Ishikawa (cell line): ENCODE data around the gene PYDC1.

Experiments
- CEBPB ChIP-seq: IDR thresholded peaks from 2 replicates; pipeline ENCODE4 v1.6.1; 2012
- CREB1 ChIP-seq: IDR thresholded peaks from 2 replicates; pipeline ENCODE4 v1.6.1; 2012; ENCODE audit warnings: low read depth
- EGR1 ChIP-seq: IDR thresholded peaks from 2 replicates; pipeline ENCODE4 v1.6.1; 2012
- EP300 ChIP-seq: IDR thresholded peaks from 2 replicates; pipeline ENCODE4 v1.6.1; 2012; ENCODE audit warnings: borderline replicate concordance
- FOXM1 ChIP-seq: IDR thresholded peaks from 2 replicates; pipeline ENCODE4 v1.6.1; 2012; ENCODE audit warnings: low read depth, borderline replicate concordance
- NFIC ChIP-seq: IDR thresholded peaks from 2 replicates; pipeline ENCODE4 v1.6.1; 2012
- RAD21 ChIP-seq: IDR thresholded peaks from 2 replicates; pipeline ENCODE4 v1.6.1; 2012; ENCODE audit warnings: low read depth
- TAF1 ChIP-seq: IDR thresholded peaks from 2 replicates; pipeline ENCODE4 v1.6.1; 2012; ENCODE audit warnings: low read depth, mild to moderate bottlenecking
- TCF12 ChIP-seq: IDR thresholded peaks from 2 replicates; pipeline ENCODE4 v1.6.1; 2012; ENCODE audit warnings: low read depth
- TEAD4 ChIP-seq: IDR thresholded peaks from 2 replicates; pipeline ENCODE4 v1.6.1; 2012
- YY1 ChIP-seq: IDR thresholded peaks from 2 replicates; pipeline ENCODE4 v1.6.1; 2012; ENCODE audit warnings: low read depth
- ZBTB7A ChIP-seq: IDR thresholded peaks from 2 replicates; pipeline ENCODE4 v1.6.1; 2012; ENCODE audit warnings: low read depth
- TF ChIP-seq, protein P1 (sequence below): IDR thresholded peaks from 2 replicates; pipeline ENCODE4 v1.6.1; 2012
- TF ChIP-seq, protein P2 (sequence below): IDR thresholded peaks from 2 replicates; pipeline ENCODE4 v1.6.1; 2012; ENCODE audit warnings: low read depth, mild to moderate bottlenecking
- TF ChIP-seq, protein P3 (sequence below): IDR thresholded peaks from 2 replicates; pipeline ENCODE4 v1.6.1; 2012

The PYDC1 gene

DNA sequence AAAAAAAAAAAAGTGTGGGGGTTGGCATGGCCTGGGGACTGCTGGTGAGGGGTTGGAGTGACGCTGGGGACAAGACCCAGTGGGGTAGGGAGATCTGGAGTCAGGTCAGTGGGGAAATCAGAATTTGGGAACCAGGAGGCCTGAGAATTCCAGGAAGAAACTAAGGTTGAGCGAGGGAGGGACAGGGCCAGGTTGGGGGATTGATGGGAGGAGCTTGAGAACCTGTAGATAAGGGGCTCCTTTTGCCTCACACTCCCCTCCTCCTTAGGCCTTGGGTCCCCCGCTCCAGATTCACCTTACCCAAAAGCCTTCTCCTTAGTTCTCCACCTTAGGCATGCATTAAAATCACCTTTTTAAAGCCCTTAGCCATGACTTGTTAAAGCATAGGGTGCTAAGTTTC lies 8.3 kb upstream of the PYDC1 start:
- TF ChIP-seq, protein P1, sequence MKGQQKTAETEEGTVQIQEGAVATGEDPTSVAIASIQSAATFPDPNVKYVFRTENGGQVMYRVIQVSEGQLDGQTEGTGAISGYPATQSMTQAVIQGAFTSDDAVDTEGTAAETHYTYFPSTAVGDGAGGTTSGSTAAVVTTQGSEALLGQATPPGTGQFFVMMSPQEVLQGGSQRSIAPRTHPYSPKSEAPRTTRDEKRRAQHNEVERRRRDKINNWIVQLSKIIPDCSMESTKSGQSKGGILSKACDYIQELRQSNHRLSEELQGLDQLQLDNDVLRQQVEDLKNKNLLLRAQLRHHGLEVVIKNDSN: no peak
- TF ChIP-seq FOXM1: no peak
- no peak for TF ChIP-seq TEAD4
- no peak for TF ChIP-seq YY1
- TF ChIP-seq TAF1: no peak
- TF ChIP-seq CEBPB: no peak
- TF ChIP-seq NFIC: no peak
- TF ChIP-seq ZBTB7A: no peak
- no peak for TF ChIP-seq EGR1
- TF ChIP-seq CREB1: no peak

DNA sequence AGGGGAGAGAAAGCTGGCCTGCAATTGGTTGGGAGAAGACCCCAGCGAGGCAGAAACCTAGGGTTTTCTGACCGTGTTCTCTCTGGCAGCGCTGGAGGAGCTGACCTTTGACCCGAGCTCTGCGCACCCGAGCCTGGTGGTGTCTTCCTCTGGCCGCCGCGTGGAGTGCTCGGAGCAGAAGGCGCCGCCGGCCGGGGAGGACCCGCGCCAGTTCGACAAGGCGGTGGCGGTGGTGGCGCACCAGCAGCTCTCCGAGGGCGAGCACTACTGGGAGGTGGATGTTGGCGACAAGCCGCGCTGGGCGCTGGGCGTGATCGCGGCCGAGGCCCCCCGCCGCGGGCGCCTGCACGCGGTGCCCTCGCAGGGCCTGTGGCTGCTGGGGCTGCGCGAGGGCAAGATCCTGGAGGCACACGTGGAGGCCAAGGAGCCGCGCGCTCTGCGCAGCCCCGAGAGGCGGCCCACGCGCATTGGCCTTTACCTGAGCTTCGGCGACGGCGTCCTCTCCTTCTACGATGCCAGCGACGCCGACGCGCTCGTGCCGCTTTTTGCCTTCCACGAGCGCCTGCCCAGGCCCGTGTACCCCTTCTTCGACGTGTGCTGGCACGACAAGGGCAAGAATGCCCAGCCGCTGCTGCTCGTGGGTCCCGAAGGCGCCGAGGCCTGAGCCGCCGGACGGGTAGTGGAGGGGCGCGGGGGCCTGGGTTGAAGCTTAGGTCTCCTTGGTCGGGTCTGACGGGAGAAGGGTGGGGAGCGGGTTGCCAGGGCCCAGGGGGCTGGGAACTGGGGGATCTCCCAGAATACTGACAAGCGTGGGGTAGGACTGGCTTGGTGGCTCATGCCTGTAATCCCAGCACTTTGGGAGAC lies 7.4 kb upstream of the PYDC1 start:
- TF ChIP-seq YY1 (no peak), TCF12 (no peak), EGR1 (no peak), TEAD4 (no peak), FOXM1 (no peak), CREB1 (no peak), RAD21 (no peak), TAF1 (no peak), NFIC (no peak), CEBPB (no peak), EP300 (no peak), ZBTB7A (no peak)
- TF ChIP-seq, protein P2, sequence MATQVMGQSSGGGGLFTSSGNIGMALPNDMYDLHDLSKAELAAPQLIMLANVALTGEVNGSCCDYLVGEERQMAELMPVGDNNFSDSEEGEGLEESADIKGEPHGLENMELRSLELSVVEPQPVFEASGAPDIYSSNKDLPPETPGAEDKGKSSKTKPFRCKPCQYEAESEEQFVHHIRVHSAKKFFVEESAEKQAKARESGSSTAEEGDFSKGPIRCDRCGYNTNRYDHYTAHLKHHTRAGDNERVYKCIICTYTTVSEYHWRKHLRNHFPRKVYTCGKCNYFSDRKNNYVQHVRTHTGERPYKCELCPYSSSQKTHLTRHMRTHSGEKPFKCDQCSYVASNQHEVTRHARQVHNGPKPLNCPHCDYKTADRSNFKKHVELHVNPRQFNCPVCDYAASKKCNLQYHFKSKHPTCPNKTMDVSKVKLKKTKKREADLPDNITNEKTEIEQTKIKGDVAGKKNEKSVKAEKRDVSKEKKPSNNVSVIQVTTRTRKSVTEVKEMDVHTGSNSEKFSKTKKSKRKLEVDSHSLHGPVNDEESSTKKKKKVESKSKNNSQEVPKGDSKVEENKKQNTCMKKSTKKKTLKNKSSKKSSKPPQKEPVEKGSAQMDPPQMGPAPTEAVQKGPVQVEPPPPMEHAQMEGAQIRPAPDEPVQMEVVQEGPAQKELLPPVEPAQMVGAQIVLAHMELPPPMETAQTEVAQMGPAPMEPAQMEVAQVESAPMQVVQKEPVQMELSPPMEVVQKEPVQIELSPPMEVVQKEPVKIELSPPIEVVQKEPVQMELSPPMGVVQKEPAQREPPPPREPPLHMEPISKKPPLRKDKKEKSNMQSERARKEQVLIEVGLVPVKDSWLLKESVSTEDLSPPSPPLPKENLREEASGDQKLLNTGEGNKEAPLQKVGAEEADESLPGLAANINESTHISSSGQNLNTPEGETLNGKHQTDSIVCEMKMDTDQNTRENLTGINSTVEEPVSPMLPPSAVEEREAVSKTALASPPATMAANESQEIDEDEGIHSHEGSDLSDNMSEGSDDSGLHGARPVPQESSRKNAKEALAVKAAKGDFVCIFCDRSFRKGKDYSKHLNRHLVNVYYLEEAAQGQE: no peak
- TF ChIP-seq, protein P1: no peak
- TF ChIP-seq, protein P3, sequence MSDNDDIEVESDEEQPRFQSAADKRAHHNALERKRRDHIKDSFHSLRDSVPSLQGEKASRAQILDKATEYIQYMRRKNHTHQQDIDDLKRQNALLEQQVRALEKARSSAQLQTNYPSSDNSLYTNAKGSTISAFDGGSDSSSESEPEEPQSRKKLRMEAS: no peak

DNA sequence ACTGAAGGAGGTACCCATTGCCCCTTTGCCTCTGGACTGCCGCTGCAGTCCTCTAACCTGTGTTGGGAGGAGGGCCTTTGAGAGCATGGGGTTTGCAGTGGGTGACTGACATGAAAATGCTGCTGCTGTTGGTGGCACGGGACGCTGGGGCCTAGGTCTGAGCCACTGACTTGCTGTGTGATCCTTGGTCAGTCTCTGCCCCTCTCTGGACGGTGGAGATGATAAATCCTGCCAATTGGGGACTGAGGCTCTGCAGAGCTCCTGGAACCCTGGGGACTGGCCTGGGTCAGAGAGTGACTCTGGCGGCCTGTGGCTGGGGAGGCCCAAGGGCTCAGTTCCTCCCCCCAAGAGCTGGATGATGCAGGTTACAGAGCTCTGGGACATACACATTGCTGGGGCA lies 6.1 kb upstream of the PYDC1 start:
- no peak for TF ChIP-seq FOXM1
- no peak for TF ChIP-seq TEAD4
- TF ChIP-seq CEBPB: no peak

DNA sequence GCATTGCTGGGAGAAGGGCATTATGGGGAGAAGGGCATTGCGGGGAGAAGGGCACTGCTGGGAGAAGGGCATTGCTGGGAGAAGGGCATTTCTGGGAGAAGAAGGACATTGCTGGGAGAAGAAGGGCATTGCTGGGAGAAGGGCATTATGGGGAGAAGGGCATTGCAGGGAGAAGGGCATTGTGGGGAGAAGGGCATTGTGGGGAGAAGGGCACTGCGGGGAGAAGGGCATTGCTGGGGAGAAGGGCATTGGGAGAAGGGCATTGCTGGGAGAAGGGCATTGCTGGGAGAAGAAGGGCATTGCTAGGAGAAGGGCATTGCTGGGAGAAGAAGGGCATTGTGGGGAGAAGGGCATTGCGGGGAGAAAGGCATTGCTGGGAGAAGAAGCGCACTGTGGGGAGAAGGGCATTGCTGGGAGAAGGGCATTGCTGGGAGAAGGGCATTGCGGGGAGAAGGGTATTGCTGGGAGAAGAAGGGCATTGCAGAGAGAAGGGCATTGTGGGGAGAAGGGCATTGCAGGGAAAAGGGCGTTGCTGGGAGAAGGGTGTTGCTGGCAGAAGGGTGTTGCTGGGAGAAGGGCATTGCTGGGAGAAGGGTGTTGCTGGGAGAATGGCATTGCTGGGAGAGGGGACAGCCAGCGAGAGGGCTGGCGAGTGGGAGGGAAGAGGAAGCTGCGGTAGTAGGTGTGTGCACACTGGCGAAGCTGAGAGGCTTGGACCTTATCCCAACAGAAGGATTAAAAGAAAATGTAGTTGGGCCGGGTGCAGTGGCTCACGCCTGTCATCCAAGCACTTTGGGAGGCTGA lies 4.6 kb upstream of the PYDC1 start:
- TF ChIP-seq RAD21 (no peak), ZBTB7A (no peak), YY1 (0 out of 2 replicates have a peak, but pooled peaks have one; percentile 39)

DNA sequence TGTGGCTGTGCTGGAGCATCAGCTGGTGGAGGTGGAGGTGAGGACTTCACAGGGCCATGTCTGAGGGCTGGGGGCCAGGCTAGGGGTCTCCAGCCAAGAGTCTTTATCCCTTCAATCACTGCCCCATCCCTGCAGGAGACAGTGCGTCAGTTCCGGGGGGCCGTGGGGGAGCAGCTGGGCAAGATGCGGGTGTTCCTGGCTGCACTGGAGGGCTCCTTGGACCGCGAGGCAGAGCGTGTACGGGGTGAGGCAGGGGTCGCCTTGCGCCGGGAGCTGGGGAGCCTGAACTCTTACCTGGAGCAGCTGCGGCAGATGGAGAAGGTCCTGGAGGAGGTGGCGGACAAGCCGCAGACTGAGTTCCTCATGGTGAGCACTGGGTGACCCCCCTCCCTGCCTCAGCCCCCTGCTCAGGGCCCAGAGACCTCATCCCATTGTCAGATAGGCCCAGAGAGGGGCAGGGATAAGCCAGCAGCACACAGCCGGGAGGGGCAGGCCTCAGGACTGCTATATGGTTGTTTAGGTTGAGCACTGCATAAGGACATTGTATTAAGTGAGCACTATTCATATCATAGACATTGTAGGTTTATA lies 2.3 kb upstream of the PYDC1 start:
- TF ChIP-seq FOXM1 (no peak), CEBPB (no peak), ZBTB7A (no peak), CREB1 (no peak), NFIC (no peak), TAF1 (no peak), TEAD4 (no peak), RAD21 (no peak), TCF12 (no peak), EP300 (no peak), EGR1 (no peak), YY1 (no peak)
- TF ChIP-seq, protein P1: no peak
- TF ChIP-seq, protein P3: no peak
- TF ChIP-seq, protein P2: no peak
